Stimulated activated CD4-positive, alpha-beta T cell treated with anti-CD3 and anti-CD28 coated beads, Interleukin-15, amount 100 ng/mL, for 48 hours (primary cell): ENCODE results near the gene SDK1.
"Not testable (repeated sequence)": the region's sequence is repeated elsewhere in the genome, so short reads cannot be mapped to it uniquely, and the experiment has no call there.

Source experiments
- DNase-seq, 2 donors: peaks; one replicate each; pipeline ENCODE4 v3.0.0-alpha.2; 2020; ENCODE audit warnings: low read depth in 2 of 2

SDK1 gene

GRCh38 chr7:4242706-4243105, 941.7 kb downstream of the SDK1 start:
- DNase-seq, result no peak

GRCh38 chr7:4244041-4244440, 943.0 kb downstream of the SDK1 start:
- no peak for DNase-seq

GRCh38 chr7:4244635-4245034, 943.6 kb downstream of the SDK1 start:
- no peak for DNase-seq

DNA sequence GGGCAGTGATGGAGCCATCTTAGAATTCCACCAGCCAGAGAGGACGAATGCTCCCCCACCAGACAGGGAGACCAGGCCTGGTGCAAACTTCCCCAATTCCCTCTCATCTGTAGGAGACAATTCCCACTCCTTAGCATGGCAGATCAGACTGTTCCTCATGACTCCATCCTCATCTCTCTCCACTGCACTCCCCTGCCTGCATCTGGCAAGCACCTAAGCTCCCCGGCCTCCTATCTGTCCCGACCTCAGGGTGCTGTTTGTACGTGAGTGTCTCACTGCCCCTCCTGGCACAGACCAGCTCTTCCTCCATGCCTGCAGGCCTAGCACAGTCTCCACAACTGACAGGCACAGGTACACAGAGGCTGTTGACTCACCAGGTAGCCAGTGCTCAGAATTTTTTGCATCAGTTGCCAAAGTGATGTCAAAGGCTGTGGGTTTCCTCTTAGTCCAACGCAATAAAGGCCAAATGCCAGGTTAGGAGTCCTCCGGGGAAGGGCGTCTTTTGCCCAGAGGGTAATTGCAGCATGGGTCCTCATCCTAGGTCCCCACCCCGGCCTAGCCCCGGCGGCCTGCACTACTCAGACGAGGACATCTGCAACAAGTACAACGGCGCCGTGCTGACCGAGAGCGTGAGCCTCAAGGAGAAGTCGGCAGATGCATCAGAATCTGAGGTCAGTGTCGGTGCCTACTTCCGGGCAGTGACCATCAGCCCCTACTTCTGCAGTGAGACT, 944.2 kb downstream of the SDK1 start:
- no peak for DNase-seq

DNA sequence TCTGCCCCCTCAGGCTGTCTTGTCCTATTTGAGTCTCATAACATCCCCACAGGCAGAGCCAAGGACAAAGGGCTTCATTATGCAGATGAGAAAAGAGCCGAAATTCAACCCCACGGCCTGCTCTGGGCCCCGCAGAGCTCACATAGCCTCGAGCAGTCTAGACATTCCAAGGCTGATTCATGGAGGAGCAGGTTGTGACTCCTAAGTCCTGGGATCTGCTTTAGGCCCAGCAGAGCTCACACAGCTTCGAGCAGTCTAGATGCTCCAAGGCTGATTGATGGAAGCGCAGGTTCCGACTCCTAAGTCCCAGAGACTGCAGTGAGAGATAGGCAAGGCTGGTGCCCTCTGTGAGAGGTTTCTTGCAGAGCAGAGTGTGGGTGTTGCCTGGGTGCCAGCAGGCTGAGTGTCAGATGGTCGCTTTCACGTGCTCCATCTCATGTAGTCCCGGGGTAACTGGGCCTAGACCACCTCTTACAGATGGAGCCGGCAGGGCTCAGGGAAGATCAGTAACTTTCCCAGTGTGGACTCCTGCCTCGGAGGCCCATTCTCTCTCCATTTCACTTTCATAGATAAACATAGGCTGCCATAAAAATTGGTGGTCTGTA, 944.9 kb downstream of the SDK1 start:
- DNase-seq, result no peak

- DNase-seq, result no peak
Measured at GRCh38 chr7:4246536-4246935, 945.5 kb downstream of the SDK1 start.

DNA sequence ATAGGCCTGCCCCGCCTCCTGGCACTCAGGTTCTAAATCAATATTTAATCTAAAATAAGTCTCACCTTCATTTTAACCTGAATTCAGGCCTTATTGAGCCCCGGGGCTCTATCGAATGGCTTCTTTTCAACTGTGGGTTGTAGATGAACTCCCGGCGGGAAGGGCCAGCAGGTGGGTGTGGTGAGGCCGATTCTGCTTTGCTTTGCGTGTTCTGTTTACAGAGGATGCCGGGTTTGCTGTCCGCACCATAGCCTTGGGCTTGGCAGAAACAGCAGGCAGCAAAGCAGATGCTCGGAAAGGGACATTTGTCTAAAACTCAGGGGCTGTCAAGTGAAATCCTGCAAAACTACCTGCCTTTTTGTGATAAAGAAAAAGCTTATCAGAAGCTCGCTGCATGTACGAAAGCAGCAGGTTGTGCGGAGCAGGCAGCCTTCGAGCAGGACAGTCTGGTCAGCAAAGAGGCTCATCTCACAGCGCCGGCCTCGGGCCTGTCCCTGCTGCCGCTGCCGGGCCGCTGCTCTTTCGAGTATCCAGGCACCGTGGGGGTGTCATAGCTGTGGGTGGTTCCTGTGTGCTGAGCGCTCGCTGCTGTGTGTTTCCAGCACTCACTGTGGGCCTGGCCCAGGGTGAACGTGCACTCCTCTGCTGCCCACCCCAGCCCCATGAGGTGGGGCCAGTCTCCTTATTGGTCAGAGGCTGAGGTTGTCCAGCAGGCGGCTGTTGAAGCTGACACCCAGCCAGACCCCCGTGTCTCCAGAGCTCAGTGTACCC, 946.2 kb downstream of the SDK1 start:
- no peak for DNase-seq

- no peak for DNase-seq
Measured at GRCh38 chr7:4248295-4248694, 947.2 kb downstream of the SDK1 start.

DNA sequence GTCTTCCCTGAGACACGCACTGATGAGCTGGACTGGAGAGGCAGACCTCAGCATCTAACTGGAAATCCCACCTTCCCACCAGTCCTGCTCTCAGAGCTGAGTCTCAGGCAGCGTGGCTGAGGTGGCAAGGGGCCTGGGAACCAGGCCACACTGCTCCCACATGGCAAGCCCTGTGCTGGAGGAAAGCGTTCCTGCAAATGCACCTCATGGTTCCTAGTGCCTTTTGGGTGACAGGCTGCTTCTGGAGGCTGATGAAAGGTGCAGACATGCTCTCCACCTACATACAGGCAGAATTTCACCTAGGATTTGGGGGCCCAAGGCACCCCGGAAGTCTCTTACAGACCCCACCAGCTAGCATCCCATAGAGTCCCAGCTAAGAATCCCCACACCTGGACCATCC, 948.2 kb downstream of the SDK1 start:
- no peak for DNase-seq

- DNase-seq, result no peak
Measured at GRCh38 chr7:4255336-4255735, 954.3 kb downstream of the SDK1 start.

- DNase-seq, result no peak
Measured at GRCh38 chr7:4256286-4256685, 955.2 kb downstream of the SDK1 start.

- DNase-seq, result no peak
Measured at GRCh38 chr7:4257146-4258111, 956.4 kb downstream of the SDK1 start.

- DNase-seq, result not testable (repeated sequence)
Measured at GRCh38 chr7:4260116-4260515, 959.1 kb downstream of the SDK1 start.

DNA sequence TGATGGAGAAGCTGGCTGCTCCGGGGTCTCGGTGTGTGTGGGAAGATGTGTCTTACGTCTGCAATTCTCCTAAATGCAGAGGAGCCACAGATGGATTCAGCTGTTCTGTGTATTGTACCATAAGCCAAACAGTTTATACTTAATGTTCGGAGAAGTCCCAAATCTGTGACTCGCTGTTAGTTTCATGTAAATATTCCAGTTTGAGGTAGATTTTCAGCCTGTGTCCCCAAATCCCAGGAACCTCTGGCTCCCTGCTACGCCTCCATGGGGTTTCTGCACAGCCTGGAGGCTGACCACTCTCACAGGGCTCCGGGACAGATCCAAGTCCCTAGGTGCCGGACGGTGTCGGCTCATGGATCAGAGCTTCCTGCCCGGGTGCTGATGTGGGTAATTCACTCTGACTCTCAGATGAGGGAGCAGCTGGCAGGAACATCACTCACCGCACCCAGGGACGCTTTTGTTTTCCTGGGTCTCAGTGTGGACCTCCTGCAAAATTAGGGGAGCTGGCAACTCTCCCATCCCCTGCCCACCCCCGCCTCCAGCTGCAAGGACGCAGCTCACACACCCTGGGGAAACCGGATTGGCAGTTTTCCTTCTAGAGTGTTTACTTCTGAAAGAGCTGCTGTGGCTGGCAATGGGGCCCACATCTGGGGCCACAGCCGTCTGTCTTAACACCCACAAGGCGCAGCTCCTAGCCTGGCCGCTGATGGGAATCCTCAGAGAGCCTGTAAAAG, 960.0 kb downstream of the SDK1 start:
- DNase-seq, result no peak

GRCh38 chr7:4261601-4261960, 960.5 kb downstream of the SDK1 start:
- no peak for DNase-seq

- not testable (repeated sequence) for DNase-seq
Measured at GRCh38 chr7:4264206-4264605, 963.2 kb downstream of the SDK1 start.

DNA sequence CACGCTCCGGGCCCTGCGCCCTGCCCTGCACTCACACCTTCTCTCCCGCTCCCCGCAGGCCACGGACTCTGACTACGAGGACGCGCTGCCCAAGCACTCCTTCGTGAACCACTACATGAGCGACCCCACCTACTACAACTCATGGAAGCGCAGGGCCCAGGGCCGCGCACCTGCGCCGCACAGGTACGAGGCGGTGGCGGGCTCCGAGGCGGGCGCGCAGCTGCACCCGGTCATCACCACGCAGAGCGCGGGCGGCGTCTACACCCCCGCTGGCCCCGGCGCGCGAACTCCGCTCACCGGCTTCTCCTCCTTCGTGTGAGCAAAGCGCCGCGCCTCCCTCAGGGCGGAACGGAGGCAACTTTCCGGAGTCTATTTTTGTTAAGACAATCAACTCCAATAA, 964.0 kb downstream of the SDK1 start:
- no peak for DNase-seq

- no peak for DNase-seq
Measured at GRCh38 chr7:4265676-4266075, 964.6 kb downstream of the SDK1 start.

- no peak for DNase-seq
Measured at GRCh38 chr7:4266270-4267040, 965.4 kb downstream of the SDK1 start.

DNA sequence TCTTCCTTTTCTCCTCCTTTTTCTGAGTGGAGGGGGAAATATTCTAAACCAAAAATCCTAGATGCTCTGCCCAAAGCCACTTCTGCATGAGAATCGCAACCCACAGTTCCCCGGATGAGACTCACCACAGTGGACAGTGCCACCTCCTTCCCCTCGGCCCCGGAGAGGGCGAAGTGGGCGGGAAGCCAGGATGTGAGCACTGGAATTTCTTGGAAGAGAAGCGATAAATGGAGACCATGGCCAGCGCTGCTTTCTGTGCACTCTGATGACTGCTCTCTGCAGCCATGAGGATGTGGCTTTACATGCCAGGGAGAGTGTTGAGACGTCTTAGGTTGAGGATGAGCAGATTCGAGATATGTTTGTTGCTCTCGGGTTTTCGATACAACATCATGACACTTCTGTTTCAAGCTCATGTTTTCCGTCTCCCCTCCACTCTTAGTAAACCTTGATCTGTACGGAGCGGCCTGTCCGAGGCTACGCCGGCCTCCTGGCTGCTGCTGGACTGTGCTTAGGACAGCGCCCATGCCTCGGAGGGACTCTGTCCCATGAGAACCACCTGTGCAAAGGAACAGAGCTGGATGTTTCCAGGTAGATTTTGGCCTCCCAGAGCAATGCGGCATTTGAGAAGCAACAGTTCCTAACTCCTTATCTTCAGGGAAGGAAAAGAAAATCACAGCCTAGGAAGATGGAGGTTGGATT, 966.4 kb downstream of the SDK1 start:
- no peak for DNase-seq
